H9 (cell line): ENCODE results near the gene ANKRD34A. TPM values are rescaled to one million over a fixed set of nuclear protein-coding genes. Genes with fewer than 3 reads are reported as not detected.

Experiments
- DNase-seq: peaks from one replicate; pipeline ENCODE4 v3.0.0-alpha.2; 2017
- H2AFZ ChIP-seq: one replicate; pipeline ENCODE4 v1.6.1; 2013; ENCODE audit warnings: mild to moderate bottlenecking, low read length, control low read depth, moderate library complexity
- H2AK5ac ChIP-seq: 2 replicates; pipeline ENCODE4 v1.6.1; 2013; ENCODE audit warnings: low read length, control low read depth, mixed read lengths; ENCODE audit not compliant: insufficient read length
- H2BK120ac ChIP-seq: one replicate; pipeline ENCODE4 v1.6.1; 2013; ENCODE audit warnings: low read depth, mild to moderate bottlenecking, low read length, control low read depth, inconsistent platforms; ENCODE audit not compliant: poor library complexity, severe bottlenecking
- H2BK12ac ChIP-seq: 2 replicates; pipeline ENCODE4 v1.6.1; 2013; ENCODE audit warnings: low read length, control low read depth, mixed read lengths, low read depth; ENCODE audit not compliant: insufficient read length
- H2BK15ac ChIP-seq: 2 replicates; pipeline ENCODE4 v1.6.1; 2013; ENCODE audit warnings: low read depth, low read length, control low read depth
- H2BK20ac ChIP-seq: one replicate; pipeline ENCODE4 v1.6.1; 2013; ENCODE audit warnings: low read depth, mild to moderate bottlenecking, low read length, control low read depth, inconsistent platforms; ENCODE audit not compliant: poor library complexity, severe bottlenecking
- H2BK5ac ChIP-seq: 2 replicates; pipeline ENCODE4 v1.6.1; 2013; ENCODE audit warnings: low read length, control low read depth, mixed read lengths; ENCODE audit not compliant: insufficient read length
- H3K14ac ChIP-seq: 2 replicates; pipeline ENCODE4 v1.6.1; 2013; ENCODE audit warnings: low read length, control low read depth; ENCODE audit not compliant: insufficient read depth
- H3K18ac ChIP-seq: 2 replicates; pipeline ENCODE4 v1.6.1; 2013; ENCODE audit warnings: low read depth, mild to moderate bottlenecking, mixed read lengths, low read length, control low read depth; ENCODE audit not compliant: insufficient read length
- H3K23ac ChIP-seq: 2 replicates; pipeline ENCODE4 v1.6.1; 2013; ENCODE audit warnings: low read length, control low read depth, mixed read lengths, low read depth; ENCODE audit not compliant: insufficient read length
- H3K23me2 ChIP-seq: 2 replicates; pipeline ENCODE4 v1.6.1; 2013; ENCODE audit warnings: low read depth, mild to moderate bottlenecking, mixed read lengths, low read length, control low read depth; ENCODE audit not compliant: insufficient read length, poor library complexity, severe bottlenecking
- H3K27ac ChIP-seq: 2 replicates; pipeline ENCODE4 v1.5.1; 2013; ENCODE audit warnings: low read length, control low read depth, mixed read lengths, low read depth; ENCODE audit not compliant: insufficient read length
- H3K27me3 ChIP-seq: 2 replicates; pipeline ENCODE4 v1.6.1; 2013; ENCODE audit warnings: low read length, control low read depth, inconsistent platforms; ENCODE audit not compliant: insufficient read depth
- H3K4ac ChIP-seq: 2 replicates; pipeline ENCODE4 v1.6.1; 2013; ENCODE audit warnings: low read depth, mild to moderate bottlenecking, control low read depth, inconsistent platforms, low read length, moderate library complexity
- H3K4me1 ChIP-seq: 2 replicates; pipeline ENCODE4 v1.6.1; 2013; ENCODE audit warnings: low read length, control low read depth, inconsistent platforms; ENCODE audit not compliant: insufficient read depth
- H3K4me2 ChIP-seq: 2 replicates; pipeline ENCODE4 v1.6.1; 2013; ENCODE audit warnings: low read length, control low read depth, mixed read lengths; ENCODE audit not compliant: insufficient read length, insufficient read depth
- H3K56ac ChIP-seq: 2 replicates; pipeline ENCODE4 v1.6.1; 2013; ENCODE audit warnings: low read depth, mild to moderate bottlenecking, mixed read lengths, low read length, control low read depth; ENCODE audit not compliant: insufficient read length
- H3K79me1 ChIP-seq: 2 replicates; pipeline ENCODE4 v1.6.1; 2013; ENCODE audit warnings: low read depth, mild to moderate bottlenecking, moderate library complexity, low read length, control low read depth, inconsistent platforms; ENCODE audit not compliant: insufficient read depth, poor library complexity, severe bottlenecking
- H3K79me2 ChIP-seq: 2 replicates; pipeline ENCODE4 v1.6.1; 2013; ENCODE audit warnings: low read length, control low read depth, inconsistent platforms; ENCODE audit not compliant: insufficient read depth
- H3K9ac ChIP-seq: 2 replicates; pipeline ENCODE4 v1.6.1; 2013; ENCODE audit warnings: low read length, control low read depth, mixed read lengths; ENCODE audit not compliant: insufficient read length; ENCODE audit errors: extremely low read depth
- H3K9me3 ChIP-seq: one replicate; pipeline ENCODE4 v1.6.1; 2013; ENCODE audit warnings: low read depth, low read length, inconsistent platforms; ENCODE audit not compliant: control insufficient read depth
- H3T11ph ChIP-seq: one replicate; pipeline ENCODE4 v1.6.1; 2013; ENCODE audit warnings: mild to moderate bottlenecking, low read length, control low read depth, inconsistent platforms
- H4K20me1 ChIP-seq: one replicate; pipeline ENCODE4 v1.6.1; 2013; ENCODE audit not compliant: control insufficient read depth, insufficient read length, insufficient read depth
- H4K5ac ChIP-seq: 2 replicates; pipeline ENCODE4 v1.6.1; 2013; ENCODE audit warnings: low read depth, mild to moderate bottlenecking, mixed read lengths, low read length, control low read depth; ENCODE audit not compliant: insufficient read length
- H4K8ac ChIP-seq: replicated peaks from 2 replicates; pipeline ENCODE4 v1.6.1; 2013; ENCODE audit warnings: low read length, control low read depth, mixed read lengths, low read depth; ENCODE audit not compliant: insufficient read length
- H4K91ac ChIP-seq: 2 replicates; pipeline ENCODE4 v1.6.1; 2013; ENCODE audit warnings: low read depth, mild to moderate bottlenecking, moderate library complexity, mixed read lengths, low read length, control low read depth; ENCODE audit not compliant: insufficient read length
- H3K27ac Mint-ChIP-seq, 3 experiments: 2 replicates in 2 of 3; 3 replicates in 1 of 3; pipeline ENCODE4 v1.8.0; 2020 to 2021; ENCODE audit warnings: mixed read lengths in 3 of 3, mild to moderate bottlenecking in 1 of 3, moderate library complexity in 1 of 3
- H3K27me3 Mint-ChIP-seq: 2 replicates; pipeline ENCODE4 v1.8.0; 2021; ENCODE audit warnings: low read depth, mild to moderate bottlenecking, moderate library complexity, mixed read lengths
- H3K36me3 Mint-ChIP-seq, 3 experiments: 2 replicates in 2 of 3; 3 replicates in 1 of 3; pipeline ENCODE4 v1.8.0; 2020 to 2021; ENCODE audit warnings: low read depth in 3 of 3, mixed read lengths in 3 of 3; ENCODE audit not compliant: insufficient read depth in 1 of 3
- H3K4me1 Mint-ChIP-seq, 2 experiments: 2 replicates each; pipeline ENCODE4 v1.8.0; 2020; ENCODE audit warnings: mixed read lengths in 2 of 2
- H3K4me3 Mint-ChIP-seq, 2 experiments: 2 replicates in 1 of 2; 3 replicates in 1 of 2; pipeline ENCODE4 v1.8.0; 2020 to 2021; ENCODE audit warnings: mild to moderate bottlenecking in 2 of 2, mixed read lengths in 2 of 2, moderate library complexity in 1 of 2
- H3K9me3 Mint-ChIP-seq, 2 experiments: 2 replicates in 1 of 2; 3 replicates in 1 of 2; pipeline ENCODE4 v1.8.0; 2020; ENCODE audit warnings: mild to moderate bottlenecking in 2 of 2, mixed read lengths in 2 of 2, moderate library complexity in 1 of 2
- WGBS: extraction: QIAGEN DNeasy Blood & Tissue Kit; methylation state at CpG from one replicate; pipeline ENCODE4 v1.1.7; 2013; ENCODE audit warnings: missing lambda C conversion rate, low lambda C conversion rate, mixed read lengths; ENCODE audit not compliant: insufficient read length; ENCODE audit errors: extremely low coverage; 5-methylcytosine and 5-hydroxymethylcytosine counted together
- total RNA-seq: library from RNA; stranded (reverse); gene quantifications from 2 replicates; pipeline ENCODE4 v1.2.1, GENCODE V29; 2021
- TF ChIP-seq, protein P1 (sequence below): fragments of 200-600 bp; sonication (generic); conservative IDR thresholded peaks from 3 replicates; pipeline ENCODE4 v1.8.0; 2021; ENCODE audit warnings: antibody characterized with exemption, mild to moderate bottlenecking

Gene ANKRD34A
- total RNA-seq, 1 experiment from 2014 or later, result 0.39 TPM

DNA sequence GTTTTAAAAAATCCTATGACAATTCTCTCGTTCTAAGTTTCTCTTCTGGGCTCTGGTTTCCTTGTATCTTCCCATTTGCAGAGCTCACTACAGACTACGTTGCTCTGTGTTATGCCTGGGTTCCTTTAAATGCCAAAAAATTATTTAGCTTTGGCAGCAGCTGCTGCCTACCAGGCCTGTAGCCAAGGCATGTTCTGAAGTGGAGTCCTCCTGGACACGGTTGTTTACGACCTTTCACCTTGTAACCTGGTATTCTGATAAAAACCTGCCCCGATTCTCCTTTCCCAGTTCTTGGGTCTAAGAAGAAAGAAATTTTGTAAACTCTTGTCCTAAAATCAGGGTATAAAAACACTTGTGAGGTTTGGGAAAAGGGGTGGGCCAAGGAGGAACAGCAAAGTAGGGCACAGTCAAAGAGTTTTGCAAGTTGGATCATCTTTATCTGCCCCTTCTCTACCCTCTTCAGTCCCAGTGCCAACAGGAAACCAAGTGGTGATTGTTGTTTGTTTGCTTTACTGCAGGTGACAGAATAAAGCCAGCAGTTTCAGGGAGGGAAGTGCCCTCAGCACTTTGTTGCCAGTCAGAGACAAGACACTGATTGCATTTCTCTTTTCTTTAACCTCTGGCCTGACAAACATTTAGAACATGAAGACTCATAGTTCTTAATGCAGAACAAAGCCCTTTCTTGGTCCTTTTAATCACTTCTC, 35.1 kb upstream of the ANKRD34A start:
- WGBS, result no CpG with 5 or more reads among the region's 5 CpGs
- H3K79me1 ChIP-seq, result peaks cover 3% of the 10 kb centered on the region
- no peak overlapping the region for H2AK5ac ChIP-seq
- peaks cover 16% of the 10 kb centered on the region for H3K23me2 ChIP-seq
- peak overlapping the region; percentile 17 for H2AFZ ChIP-seq
- no peaks in the 10 kb centered on the region for H4K20me1 ChIP-seq
- Mint-ChIP-seq H3K27me3 (no peaks in the 10 kb centered on the region), H3K4me1 (peaks cover 30 to 36% of the 10 kb centered on the region in 2 experiments), H3K4me3 (no peak overlapping the region), H3K36me3 (peaks cover 11 to 21% (median 14%) of the 10 kb centered on the region in 3 experiments; a peak in 6 of 7 replicates), H3K27ac (peak overlapping the region in 2 of 3 experiments; percentile 0 to 42; a peak in 3 of 7 replicates), H3K9me3 (peaks cover 0 to 3% of the 10 kb centered on the region in 2 experiments; a peak in 2 of 5 replicates)
- no peak overlapping the region for H3K27ac ChIP-seq
- peaks cover 3% of the 10 kb centered on the region; the same call in 1 of the 2 replicates for H3K79me2 ChIP-seq
- no peak overlapping the region for H2BK5ac ChIP-seq
- no peak overlapping the region for H3K4ac ChIP-seq
- DNase-seq, result no peak
- TF ChIP-seq, protein P1, sequence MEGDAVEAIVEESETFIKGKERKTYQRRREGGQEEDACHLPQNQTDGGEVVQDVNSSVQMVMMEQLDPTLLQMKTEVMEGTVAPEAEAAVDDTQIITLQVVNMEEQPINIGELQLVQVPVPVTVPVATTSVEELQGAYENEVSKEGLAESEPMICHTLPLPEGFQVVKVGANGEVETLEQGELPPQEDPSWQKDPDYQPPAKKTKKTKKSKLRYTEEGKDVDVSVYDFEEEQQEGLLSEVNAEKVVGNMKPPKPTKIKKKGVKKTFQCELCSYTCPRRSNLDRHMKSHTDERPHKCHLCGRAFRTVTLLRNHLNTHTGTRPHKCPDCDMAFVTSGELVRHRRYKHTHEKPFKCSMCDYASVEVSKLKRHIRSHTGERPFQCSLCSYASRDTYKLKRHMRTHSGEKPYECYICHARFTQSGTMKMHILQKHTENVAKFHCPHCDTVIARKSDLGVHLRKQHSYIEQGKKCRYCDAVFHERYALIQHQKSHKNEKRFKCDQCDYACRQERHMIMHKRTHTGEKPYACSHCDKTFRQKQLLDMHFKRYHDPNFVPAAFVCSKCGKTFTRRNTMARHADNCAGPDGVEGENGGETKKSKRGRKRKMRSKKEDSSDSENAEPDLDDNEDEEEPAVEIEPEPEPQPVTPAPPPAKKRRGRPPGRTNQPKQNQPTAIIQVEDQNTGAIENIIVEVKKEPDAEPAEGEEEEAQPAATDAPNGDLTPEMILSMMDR, result no peak
- H3T11ph ChIP-seq, result no peak overlapping the region
- H3K27me3 ChIP-seq, result no peaks in the 10 kb centered on the region
- no peak overlapping the region for H2BK15ac ChIP-seq
- no peak overlapping the region for H2BK120ac ChIP-seq
- H3K9me3 ChIP-seq, result no peaks in the 10 kb centered on the region
- no peak overlapping the region for H3K14ac ChIP-seq
- H2BK20ac ChIP-seq, result no peak overlapping the region
- peaks cover 5% of the 10 kb centered on the region; the same call in 1 of the 2 replicates for H3K4me1 ChIP-seq
- no peak overlapping the region for H2BK12ac ChIP-seq
- no peak overlapping the region for H4K91ac ChIP-seq
- H4K8ac ChIP-seq, result no peak overlapping the region
- H3K56ac ChIP-seq, result no peak overlapping the region
- no peak overlapping the region for H3K23ac ChIP-seq
- H4K5ac ChIP-seq, result no peak overlapping the region
- H3K4me2 ChIP-seq, result no peak overlapping the region
- H3K18ac ChIP-seq, result no peak overlapping the region
- H3K9ac ChIP-seq, result no peak overlapping the region
